Keratinocyte (primary cell): Measurements from ENCODE around the gene ARMC8. TPM values are rescaled to one million over a fixed set of nuclear protein-coding genes. Genes with fewer than 3 reads are reported as not detected.
A peak's percentile ranks its signal among the peaks of the same experiment; 100 is the strongest.

Experiments used
- DNase-seq: peaks from one replicate; pipeline ENCODE4 v3.0.0-alpha.2; 2011; ENCODE audit warnings: low read depth, missing footprints, low spot score
- FAIRE-seq: peaks from 2 replicates; lab custom pipeline; 2011; peaks lifted over from hg19 to GRCh38; lab: Jason Lieb, UNC
- H2AFZ ChIP-seq: 2 replicates; pipeline ENCODE4 v1.6.0; 2012; ENCODE audit warnings: low read length, control low read depth, inconsistent platforms; ENCODE audit not compliant: control insufficient read depth
- H3K27ac ChIP-seq: 2 replicates; pipeline ENCODE4 v1.5.1; 2011; ENCODE audit warnings: low read length; ENCODE audit not compliant: control insufficient read depth, insufficient read depth
- H3K27me3 ChIP-seq: 3 replicates; pipeline ENCODE4 v1.6.0; 2011; ENCODE audit warnings: low read length; ENCODE audit not compliant: control insufficient read depth, insufficient read depth; ENCODE audit errors: extremely low read depth
- H3K36me3 ChIP-seq, 2 experiments: 2 replicates in 1 of 2; 3 replicates in 1 of 2; pipeline ENCODE4 v1.5.1; 2011; ENCODE audit warnings: low read length in 2 of 2, mild to moderate bottlenecking in 1 of 2; ENCODE audit not compliant: control insufficient read depth in 2 of 2, insufficient read depth in 2 of 2; ENCODE audit errors: extremely low read depth in 1 of 2
- H3K4me1 ChIP-seq: 3 replicates; pipeline ENCODE4 v1.5.1; 2011; ENCODE audit warnings: low read length; ENCODE audit not compliant: control insufficient read depth, insufficient read depth; ENCODE audit errors: extremely low read depth
- H3K4me2 ChIP-seq: 3 replicates; pipeline ENCODE4 v1.6.0; 2011; ENCODE audit warnings: low read depth, low read length; ENCODE audit not compliant: control insufficient read depth, insufficient read depth; ENCODE audit errors: extremely low read depth
- H3K4me3 ChIP-seq, 3 experiments: fragments of 200-600 bp in 1 of 3; sonication (generic) in 1 of 3; 2 replicates in 2 of 3; 3 replicates in 1 of 3; pipeline ENCODE4 v1.5.1; 2011 to 2016; ENCODE audit warnings: low read length in 3 of 3, mild to moderate bottlenecking in 3 of 3, control low read depth in 2 of 3, inconsistent platforms in 1 of 3, low read depth in 1 of 3, mixed read lengths in 1 of 3, mixed run types in 1 of 3, moderate library complexity in 1 of 3; ENCODE audit not compliant: control insufficient read depth in 2 of 3, insufficient read depth in 2 of 3; ENCODE audit errors: extremely low read depth in 1 of 3
- H3K79me2 ChIP-seq: 2 replicates; pipeline ENCODE4 v1.6.0; 2012; ENCODE audit warnings: low read length; ENCODE audit not compliant: control insufficient read depth, insufficient read depth
- H3K9ac ChIP-seq: 3 replicates; pipeline ENCODE4 v1.6.0; 2011; ENCODE audit warnings: low read length; ENCODE audit not compliant: control insufficient read depth, insufficient read depth; ENCODE audit errors: extremely low read depth
- H3K9me1 ChIP-seq: 3 replicates; pipeline ENCODE4 v1.6.0; 2011; ENCODE audit warnings: low read length; ENCODE audit not compliant: control insufficient read depth, insufficient read depth; ENCODE audit errors: extremely low read depth
- H3K9me3 ChIP-seq: 2 replicates; pipeline ENCODE4 v1.5.1; 2012; ENCODE audit warnings: low read depth, low read length; ENCODE audit not compliant: control insufficient read depth
- H4K20me1 ChIP-seq: 3 replicates; pipeline ENCODE4 v1.6.0; 2011; ENCODE audit warnings: low read length; ENCODE audit not compliant: control insufficient read depth, insufficient read depth; ENCODE audit errors: extremely low read depth
- CTCF ChIP-seq, 3 experiments: IDR thresholded peaks in 1 of 3; conservative IDR thresholded peaks in 1 of 3; optimal IDR thresholded peaks in 1 of 3; 2 replicates in 2 of 3; 3 replicates in 1 of 3; pipeline versions ENCODE3 to v1.5.1; 2011; ENCODE audit warnings: low read length in 3 of 3, mild to moderate bottlenecking in 3 of 3, moderate library complexity in 2 of 3, control low read depth in 1 of 3, inconsistent platforms in 1 of 3; ENCODE audit not compliant: insufficient read depth in 2 of 3; ENCODE audit errors: extremely low read depth in 1 of 3
- EZH2 ChIP-seq: IDR thresholded peaks from one replicate; pipeline ENCODE4 v1.6.1; 2012; ENCODE audit warnings: inconsistent platforms, mild to moderate bottlenecking, low read length, moderate library complexity
- dilution Hi-C: fragments of 300-500 bp; cut with MboI; formaldehyde crosslinking; loops from one replicate; pipeline ENCODE4 v1.7.0; 2020; ENCODE audit warnings: low sequenced_read_pairs; ENCODE audit not compliant: extremely low pct_ligation_motif_present
- polyA plus RNA-seq, 5 experiments: library from polyadenylated mRNA; depleted of rRNA in 3 of 5; stranded (reverse) in 3 of 5; stranded (forward) in 1 of 5; unstranded in 1 of 5; fragments of >200 nt; gene quantifications; 1 replicate in 1 of 5; 2 replicates in 3 of 5; 3 replicates in 1 of 5; pipeline versions ENCODE4 v1.2.1 to v1.2.3, GENCODE V29; 2011 to 2012; ENCODE audit warnings: missing spikeins in 2 of 5, low read depth in 1 of 5, low replicate concordance in 1 of 5

ARMC8 gene
- polyA plus RNA-seq, 1 donor (not counting 4 experiments of a cell fraction or from before 2014, with no cell fraction given) = 50.8 TPM

DNA sequence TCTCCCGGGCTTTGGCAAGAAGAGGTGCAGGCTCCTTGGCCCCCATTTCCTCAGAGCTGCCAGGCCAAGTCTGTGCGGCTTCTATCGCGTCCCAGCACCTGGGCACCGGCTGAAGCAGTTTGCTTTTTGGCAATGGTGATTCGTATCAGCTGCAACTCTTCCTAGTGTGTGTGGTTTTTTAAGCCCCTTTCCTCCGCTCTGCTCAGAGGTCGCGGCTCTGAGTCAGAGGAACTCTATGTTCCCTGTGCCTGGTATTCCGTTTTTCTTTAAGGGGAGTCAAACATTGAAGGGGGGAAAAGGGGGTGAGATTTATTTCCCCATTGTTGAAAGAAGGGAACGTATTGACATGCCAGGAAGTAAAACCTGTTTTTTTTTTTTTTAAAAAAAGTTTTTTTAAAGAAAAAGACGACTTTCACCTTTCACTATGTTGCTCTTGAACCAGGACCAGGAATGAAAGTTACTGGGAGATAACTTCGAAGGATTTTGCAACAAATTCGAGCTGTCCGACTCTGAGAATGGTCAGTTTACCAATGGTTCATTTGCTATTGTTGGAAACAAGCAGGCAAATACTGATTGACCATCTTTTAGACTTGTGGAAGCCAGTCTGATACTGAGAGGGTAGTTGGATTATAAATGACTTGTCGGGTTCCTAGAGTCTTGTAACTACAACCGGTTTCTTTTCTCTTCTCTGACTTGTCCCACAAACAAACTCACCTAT, 1.1 kb downstream of the ARMC8 start:
- FAIRE-seq = no peak
- peaks cover 0 to 3% of the 10 kb centered on the region in 2 experiments for H3K36me3 ChIP-seq
- TF ChIP-seq CTCF (optimal IDR thresholded peaks at IDR 0.05 in 1 of 3, IDR thresholded peaks at IDR 0.05 in 1 of 3, conservative IDR thresholded peaks at IDR 0.05 in 1 of 3; ENCODE audit: extremely low read depth in 1 of 3, insufficient read depth in 2 of 3, low read length in 3 of 3) = no peak
- no peak for TF ChIP-seq EZH2
- DNase-seq = no peak
- no peaks in the 10 kb centered on the region for H3K9me3 ChIP-seq
- H3K9me1 ChIP-seq = no peaks in the 10 kb centered on the region
- H3K9ac ChIP-seq = peak overlapping the region; percentile 96
- peak overlapping the region; percentile 97 for H3K4me2 ChIP-seq
- H3K4me1 ChIP-seq = peaks cover 28% of the 10 kb centered on the region
- no peaks in the 10 kb centered on the region for H3K27me3 ChIP-seq
- H4K20me1 ChIP-seq = no peaks in the 10 kb centered on the region
- H3K27ac ChIP-seq = peak overlapping the region; percentile 95
- dilution Hi-C loops = no loop called here
- peaks cover 59% of the 10 kb centered on the region for H3K79me2 ChIP-seq
- peak overlapping the region; percentile 100 for H2AFZ ChIP-seq
- H3K4me3 ChIP-seq = peak overlapping the region; percentile 87 to 88 (median 87)

- peaks cover 0 to 3% of the 10 kb centered on the region in 2 experiments for H3K36me3 ChIP-seq
- H3K4me2 ChIP-seq = peak overlapping the region; percentile 38
- no peak for FAIRE-seq
- peaks cover 3% of the 10 kb centered on the region for H3K9me1 ChIP-seq
- no peak for DNase-seq
- peaks cover 87% of the 10 kb centered on the region for H3K79me2 ChIP-seq
- H3K27ac ChIP-seq = peak overlapping the region; percentile 36
- no peak overlapping the region for H3K4me3 ChIP-seq
- H3K9me3 ChIP-seq = no peaks in the 10 kb centered on the region
- peaks cover 17% of the 10 kb centered on the region for H3K4me1 ChIP-seq
- dilution Hi-C loops = no loop called here
- TF ChIP-seq CTCF (optimal IDR thresholded peaks at IDR 0.05 in 1 of 3, IDR thresholded peaks at IDR 0.05 in 1 of 3, conservative IDR thresholded peaks at IDR 0.05 in 1 of 3; ENCODE audit: extremely low read depth in 1 of 3, insufficient read depth in 2 of 3, low read length in 3 of 3) (no peak), EZH2 (no peak)
- peaks cover 18% of the 10 kb centered on the region for H4K20me1 ChIP-seq
- no peaks in the 10 kb centered on the region for H3K27me3 ChIP-seq
- no peak overlapping the region for H3K9ac ChIP-seq
- no peak overlapping the region for H2AFZ ChIP-seq
Measured at GRCh38 chr3:138195481-138195880, 8.4 kb downstream of the ARMC8 start.
